CD4-positive, alpha-beta T cell treated with Interleukin-4 for 1 hour (primary cell): ENCODE data around the gene SLC6A4.

ENCODE experiments used
- DNase-seq, 2 donors: peaks; one replicate each; pipeline ENCODE4 v3.0.0-alpha.2; 2020 to 2022

The SLC6A4 gene

DNA sequence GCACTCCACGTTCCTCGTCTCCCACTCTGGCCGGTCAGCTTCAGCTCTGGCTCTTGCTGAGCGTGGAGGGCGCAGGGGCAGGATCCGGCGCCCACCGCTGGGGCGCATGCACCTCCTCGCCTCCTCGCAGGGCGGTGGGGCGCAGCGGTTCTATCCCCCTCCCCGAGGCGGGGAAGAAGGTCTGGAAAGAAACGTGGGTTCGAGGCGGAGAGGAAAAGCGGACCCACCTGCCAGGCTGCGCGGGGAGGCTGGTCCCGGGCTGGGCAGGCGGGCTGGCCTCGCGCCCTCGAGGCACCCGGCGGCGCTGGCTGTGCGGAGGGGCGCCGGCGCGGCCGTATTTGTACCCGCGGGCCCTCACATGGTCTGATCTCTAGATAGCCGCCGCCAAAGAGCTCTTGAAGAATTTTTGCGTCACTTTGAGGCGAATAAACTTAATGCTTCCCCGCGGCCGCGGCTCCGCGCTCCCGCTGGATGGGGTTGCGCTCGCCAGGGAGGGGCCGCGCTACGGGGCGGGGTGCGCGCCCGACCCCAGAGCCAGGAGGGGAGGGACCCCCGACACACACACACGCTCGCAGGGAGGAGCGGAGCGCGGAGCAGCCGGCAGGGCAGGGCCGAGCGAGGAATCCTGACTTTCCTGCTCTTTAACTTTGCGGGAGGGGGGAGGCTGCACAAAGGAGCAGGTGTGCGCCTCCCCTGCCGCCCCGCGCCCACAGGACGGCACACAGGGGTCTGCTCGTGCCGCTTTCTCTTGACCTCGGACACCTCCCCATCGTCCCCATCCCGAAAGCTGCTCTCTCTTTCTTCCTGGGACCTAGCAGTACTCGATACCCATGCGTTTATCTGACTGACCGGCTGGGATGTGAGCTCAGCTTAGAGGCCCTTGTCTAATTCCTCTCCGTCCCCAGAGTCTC is at the start of gene SLC6A4:
Gene SLC6A4 (minus strand): TSS at position 312 of the 911 bp plus-strand sequence. CDS start 13,739 bp downstream, outside the sequence.
- DNase-seq: no peak

DNA sequence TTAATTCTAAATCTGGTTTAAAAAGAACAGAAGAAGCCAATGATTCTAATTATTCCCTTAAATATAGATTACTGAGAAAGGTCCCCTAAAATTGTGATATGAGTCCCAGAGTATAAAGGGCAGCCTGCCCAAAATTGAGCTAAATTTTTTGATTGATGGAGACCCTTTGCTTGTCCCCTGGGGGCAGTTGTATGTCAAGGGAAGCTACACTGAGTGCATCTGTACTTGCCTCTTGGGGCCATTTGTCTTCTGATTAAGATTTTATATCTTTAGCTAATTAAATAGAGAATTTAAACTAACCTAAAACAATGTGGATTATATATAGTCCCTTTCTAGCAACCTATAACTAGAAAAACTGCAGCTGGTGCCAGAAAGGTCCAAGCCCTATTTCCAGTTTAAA is 43.7 kb upstream of the SLC6A4 start:
- DNase-seq: no peak

DNA sequence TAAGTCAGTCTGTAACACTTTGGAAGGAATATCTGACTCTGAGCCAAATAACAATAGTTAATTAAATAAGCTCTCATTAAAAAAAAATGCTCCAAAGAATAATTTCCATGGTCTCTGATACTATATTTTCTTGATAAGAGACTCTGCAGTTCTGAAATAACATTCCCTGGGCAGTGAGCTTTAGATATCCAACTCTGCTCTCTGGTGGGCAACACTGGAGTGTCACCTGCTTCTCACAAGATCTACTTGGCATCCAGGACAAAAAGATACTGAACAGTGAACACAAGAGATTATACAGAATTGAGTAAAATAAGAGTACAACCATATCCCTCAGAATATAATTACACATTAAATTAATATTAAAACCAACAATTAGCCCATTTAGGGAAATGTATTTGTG is 42.5 kb upstream of the SLC6A4 start:
- peak in 1 of 2 donors; percentile 8 for DNase-seq

DNA sequence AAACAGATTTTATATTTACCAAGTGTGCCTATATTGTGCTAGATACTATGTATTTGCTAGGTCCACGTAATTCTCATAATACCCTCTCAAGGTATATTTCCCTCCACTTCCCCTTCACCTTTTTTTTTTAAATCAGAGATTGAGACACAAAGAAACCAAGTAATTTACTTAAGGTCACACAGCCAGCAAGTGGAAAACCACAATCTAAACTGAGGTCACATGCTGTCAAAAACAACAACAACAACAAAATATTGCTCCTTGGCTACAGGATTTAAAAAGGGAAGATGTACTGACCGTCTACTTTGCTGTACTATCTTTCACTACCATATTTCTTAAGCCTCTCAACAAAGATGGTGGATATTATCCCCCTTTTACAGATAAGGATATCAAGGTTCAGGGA is 40.4 kb upstream of the SLC6A4 start:
- no peak for DNase-seq

DNA sequence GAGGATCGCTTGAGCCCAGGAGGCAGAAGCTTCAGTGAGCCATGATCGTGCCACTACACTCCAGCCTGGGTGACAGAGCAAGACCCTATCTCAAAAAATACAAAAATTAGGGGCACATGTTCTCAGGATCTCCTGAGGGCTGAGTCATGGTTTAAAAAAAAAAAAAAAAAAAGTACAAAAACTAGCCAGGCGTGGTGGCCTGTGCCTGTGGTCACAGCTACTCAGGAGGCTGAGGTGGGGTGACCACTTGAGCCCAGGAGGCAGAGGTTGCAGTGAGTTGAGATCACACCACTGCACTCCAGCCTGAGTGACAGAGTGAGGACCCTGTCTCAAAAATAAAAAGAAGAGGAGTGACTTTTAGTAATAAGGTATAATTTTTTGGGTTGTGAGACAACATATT is 39.4 kb upstream of the SLC6A4 start:
- DNase-seq: no peak

DNA sequence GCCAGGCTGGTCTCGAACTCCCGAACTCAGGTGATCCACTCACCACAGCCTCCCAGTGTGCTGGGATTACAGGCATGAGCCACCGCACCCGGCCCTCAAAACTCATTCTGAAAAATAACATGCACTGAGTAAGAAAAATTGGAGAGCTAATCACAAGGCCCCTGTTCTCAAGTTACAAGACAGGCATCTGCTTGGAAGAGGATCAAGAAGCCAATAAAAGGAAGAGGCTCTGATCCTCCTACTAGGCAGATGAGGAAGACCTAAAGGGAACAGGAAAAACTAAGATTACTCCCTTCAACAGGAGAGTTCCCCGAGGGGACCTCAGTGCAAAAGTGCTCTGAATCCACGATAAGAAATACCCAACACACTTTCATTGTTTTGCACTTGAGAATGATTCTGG is 37.9 kb upstream of the SLC6A4 start:
- no peak for DNase-seq

DNA sequence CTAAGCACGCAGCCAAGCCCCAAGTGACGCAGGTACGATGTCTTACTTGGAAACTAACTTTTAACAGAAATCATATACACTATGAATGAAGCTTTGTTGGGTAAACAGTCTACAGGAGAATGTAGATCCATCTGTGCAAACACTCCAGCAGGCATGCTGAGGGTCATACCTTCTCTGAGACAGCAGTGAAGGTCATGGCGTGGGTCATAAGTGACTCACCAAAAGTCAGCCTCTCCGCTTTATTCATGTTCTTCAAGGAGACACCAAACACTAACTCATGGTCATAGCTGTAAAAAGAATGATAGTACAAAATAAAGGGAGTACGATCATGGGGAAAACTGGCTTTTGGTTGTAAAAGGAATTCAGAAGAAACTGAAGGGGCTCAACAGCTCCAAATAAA is 35.6 kb upstream of the SLC6A4 start:
- no peak for DNase-seq

DNA sequence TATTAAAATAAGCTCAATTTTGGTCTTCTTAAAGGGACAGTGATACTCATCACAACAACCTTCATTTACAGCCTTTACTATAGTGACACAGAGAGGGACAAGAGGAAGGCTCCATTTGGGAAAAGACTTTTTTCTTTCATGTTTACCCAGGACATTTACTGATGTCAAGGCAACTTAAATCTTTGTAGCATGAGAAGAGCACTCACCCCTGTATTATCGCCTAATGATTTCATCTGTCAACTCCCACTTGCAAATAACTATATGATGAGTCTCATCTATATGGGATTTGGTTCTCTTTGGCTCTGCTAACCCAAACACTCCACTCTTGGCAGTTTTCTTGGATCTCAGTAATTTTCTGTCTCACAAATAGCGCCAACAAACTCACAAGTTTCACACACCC is 32.1 kb upstream of the SLC6A4 start:
- no peak for DNase-seq

DNA sequence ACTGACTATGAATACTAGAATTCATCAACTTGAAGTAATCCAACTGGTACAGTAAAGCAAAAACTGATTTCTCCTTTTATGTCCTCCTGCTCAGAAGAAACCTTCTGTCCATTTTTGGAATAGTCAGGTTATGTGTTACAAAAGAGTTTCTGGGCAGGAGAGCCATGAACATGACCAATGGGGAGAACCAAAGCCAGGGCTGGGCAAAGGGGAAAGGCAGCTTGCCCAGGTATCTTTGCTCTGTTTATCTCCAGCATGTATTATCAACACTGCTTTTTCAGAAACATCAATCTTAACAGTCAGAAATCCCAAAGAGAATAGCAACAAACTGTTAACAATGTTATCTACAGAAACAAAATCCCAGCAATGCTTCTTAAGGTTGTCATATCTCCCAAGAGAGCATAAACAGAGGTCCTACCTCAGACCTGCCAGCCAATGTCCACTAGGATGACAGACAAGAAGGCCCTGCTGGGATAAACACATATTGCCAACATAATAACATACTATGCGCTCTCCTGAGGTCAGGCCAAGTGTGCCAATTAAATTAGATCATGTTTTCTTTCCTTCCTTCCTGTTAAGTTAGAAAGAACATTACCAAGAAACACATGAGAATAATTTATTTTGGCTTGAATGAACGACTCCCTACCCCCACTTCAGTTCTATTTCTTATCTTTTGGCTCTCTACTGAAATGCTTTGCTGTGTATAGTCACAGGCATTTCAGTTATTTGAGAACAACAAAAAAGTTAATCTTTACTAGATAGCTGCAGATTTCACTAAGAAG is 28.2 kb upstream of the SLC6A4 start:
- no peak for DNase-seq

DNA sequence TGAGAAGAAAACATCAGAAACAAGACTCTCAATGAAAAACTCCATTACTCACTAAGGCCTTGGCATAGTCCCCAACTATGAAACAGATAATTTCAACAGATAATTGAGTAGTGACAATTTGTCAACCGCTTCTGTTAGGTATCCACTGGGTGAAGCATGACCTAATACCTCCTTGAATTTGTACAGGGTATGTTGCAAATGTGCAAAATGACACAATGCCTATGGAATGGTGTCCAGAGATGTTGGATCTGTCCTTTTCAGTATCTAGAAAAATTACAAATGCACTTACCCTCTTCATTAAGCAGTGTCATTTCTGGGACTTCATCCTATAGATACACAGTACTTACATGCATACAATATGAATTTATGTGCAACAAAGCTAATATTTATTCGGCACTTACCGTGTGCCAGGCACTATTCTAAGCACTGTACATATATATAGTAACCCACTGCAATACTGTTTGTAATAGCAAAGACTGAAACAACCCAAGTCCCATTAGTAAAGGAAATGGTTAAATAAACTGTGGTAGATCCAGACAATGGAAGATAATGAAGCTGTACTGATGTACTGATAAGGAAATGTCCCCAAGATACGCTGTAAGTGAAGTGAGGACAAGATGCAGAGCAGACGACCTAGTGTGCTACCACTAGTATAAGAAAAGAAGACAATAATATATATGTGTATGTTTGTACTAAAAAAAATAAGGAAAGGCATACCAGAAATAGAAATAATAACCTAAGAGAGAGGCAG is 21.4 kb upstream of the SLC6A4 start:
- DNase-seq: no peak

DNA sequence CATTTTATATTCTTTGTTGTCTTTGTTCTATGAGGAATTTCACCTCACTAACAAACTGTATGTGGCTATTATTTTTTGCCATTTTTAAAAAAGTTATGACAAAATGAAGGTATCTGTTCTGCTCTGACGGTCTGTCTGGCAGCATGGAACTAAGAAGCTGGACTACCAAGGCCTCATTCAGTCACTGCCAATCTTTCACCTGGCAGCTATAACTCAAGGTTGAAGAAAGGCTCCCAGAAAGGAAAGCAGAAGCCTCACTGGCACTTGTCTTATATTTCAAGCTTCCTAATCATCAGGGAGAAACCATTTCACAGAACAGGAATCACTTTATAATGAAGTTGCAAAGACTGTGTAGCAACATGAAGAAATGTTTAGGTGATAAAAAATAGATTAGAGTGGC is 18.7 kb upstream of the SLC6A4 start:
- DNase-seq: no peak

DNA sequence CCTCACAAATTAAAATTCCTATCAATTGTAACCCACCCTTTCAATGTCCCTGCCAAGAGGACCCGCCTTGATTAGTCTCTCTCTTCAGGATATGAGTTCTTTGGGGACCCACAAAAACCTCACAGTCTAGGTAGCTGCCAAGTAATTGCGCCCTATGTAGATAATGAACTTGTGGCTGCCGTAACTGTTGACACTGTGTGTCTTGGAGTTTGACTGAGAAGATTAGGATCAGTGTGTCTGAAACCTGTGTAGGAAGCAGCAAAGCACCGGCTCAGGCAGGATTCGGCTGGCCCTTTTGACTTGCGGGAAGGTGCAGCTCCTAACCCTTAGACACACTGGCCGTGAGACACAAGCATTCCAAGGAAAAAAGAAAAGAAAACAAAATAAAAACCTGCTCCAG is 17.8 kb upstream of the SLC6A4 start:
- DNase-seq: no peak

DNA sequence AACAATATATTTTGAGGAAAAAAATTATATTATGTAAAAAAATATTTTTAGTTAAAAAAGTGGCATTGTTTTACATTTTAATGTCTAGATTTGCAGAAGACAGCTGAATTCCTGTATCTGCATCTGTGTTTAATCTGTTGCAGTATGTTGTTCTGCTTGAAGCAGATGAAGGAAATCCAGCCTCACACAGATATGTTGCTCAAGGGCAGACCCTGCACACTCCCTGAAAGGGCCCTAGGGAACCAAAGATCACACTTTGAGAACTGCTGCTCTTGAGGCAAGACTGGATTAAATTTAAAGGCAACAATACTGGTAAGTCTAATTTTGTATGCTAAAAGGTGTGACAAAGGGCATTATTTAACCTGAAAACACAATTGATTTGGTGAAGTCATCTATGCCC is 16.4 kb upstream of the SLC6A4 start:
- no peak for DNase-seq

DNA sequence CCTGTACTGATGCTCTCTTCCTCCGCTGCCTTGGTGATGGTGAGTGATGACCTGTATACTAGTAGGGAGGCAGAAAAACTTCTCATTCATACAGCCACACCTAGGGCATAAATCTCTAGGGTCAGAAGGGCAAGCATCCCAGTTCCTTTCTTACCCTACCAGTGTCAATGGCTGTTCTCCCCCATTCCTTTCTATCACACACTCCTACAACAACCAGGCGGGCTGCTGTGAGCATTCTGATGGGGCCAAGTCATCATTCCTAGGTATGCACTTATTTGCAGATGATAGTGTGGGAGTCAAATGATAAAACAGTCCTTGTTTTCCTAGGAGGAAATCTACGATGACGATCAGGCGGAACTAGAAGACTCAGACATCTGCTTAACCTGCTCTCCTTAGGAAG is 14.0 kb upstream of the SLC6A4 start:
- DNase-seq: no peak

DNA sequence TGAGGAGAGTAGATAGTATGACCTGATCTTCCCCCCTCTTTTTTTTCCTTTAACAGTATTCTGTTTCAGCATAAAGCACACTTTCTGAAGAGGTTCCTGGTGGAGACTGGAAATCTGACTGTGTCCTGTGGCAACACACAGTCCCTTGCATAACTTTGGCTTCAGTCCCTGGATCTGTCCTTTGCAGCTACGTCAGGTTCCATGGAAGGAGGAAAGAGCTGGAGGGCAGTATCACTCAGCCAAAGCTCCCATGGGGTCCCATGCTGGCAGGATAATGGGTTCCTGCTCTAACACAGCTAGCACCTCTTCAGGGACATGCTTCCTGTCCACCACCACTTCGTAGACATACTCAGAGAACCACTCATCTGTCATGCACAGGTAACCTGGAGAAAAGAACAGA is 13.3 kb upstream of the SLC6A4 start:
- no peak for DNase-seq

DNA sequence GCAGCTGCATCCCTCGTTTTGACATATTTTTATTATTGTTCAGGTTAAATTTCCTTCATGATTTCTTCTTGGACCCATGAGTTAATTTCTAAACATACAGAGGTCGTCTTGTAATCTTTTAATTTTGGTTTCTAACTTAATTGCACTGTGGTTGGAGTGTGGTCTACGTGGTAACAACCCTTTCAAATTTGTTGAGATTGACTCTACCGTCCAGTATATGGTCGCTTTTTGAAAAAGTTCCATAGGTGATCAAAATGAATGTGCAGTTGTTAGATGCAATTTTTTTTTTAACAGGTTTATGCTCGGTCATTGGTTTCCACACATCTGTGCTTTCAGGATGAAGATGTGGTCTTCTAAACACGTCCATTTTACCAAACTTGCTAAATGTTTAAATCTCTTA is 11.0 kb upstream of the SLC6A4 start:
- DNase-seq: no peak

DNA sequence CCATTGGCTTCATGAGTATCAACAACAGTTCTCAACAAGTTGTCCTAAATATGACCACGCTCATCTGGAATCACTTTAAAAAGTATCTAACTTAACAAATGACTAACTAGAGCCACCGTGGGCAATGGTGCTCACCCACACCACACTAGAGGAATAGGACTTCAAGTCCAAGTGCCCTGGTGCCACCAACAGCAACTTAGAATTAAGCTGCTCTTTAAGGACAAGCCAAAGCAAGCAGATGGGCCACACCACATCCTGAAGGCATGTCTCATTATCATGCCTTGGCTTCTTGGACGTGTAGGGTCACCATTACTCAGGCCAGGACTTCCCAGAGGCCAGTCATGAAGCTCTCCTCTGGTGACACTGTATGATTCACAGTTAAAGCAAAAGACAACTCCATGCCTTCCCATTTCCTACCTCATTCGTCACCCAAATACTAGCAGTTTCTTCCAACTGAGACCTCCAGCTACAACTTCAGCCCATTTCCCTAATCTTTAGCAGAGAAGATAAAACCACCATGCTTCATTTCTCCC is 9.4 kb upstream of the SLC6A4 start:
- no peak for DNase-seq

DNA sequence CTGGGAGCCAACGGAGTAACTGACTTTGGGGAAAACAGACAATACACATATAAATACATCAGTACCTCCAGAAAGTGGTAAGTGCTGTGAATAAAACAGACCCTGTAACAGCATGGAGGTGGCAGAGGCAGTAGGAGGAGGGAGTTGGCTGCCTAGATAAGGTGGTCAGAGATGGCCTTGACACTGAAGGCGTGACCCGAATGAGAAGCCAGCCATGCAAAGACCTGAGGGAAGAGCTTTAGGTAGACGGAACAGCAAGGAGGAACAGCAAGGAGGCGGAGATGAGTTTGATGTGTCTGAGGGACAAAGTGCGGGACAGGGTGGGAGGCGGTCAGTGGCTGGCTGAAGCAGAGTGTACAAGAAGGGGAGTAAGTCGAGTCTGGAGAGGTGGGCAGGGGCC is 8.1 kb upstream of the SLC6A4 start:
- no peak for DNase-seq

DNA sequence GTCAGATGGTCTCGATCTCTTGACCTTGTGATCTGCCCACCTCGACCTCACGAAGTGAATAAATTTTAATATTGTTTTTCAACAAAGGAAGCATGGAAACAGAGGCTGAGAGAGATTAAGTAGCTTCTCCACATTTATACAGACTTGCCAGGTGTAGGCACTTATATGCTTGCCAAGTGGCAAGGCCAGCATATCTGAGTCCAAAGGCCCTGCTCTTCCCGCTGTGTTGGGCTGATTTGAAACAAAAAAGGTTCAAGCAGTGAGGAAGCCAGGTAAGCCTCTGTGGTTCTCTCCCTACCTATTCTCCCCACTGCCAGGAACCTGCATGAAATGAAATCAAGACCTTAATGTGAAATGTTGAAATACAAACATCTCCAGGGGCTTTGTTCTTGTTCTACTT is 7.5 kb upstream of the SLC6A4 start:
- no peak for DNase-seq

DNA sequence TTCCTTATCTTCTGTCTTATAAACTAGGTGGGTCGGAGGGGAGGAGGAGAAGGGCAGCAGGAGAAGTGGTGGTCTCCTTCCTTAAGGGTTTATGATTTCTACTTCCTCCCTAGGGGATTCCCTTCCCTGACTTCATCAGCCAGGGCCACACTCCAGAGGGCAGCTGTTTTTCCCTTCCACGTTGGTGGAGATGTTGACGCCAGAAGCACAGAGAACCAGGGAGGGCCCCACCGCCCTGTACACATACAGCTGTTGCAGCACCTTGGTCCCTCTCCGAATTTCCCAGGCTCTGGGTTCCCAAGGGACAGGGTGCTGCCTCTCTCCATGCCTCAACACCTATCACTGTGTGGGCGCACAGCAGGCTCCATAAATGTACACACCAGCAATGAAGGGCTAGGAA is 5.6 kb upstream of the SLC6A4 start:
- DNase-seq: no peak

DNA sequence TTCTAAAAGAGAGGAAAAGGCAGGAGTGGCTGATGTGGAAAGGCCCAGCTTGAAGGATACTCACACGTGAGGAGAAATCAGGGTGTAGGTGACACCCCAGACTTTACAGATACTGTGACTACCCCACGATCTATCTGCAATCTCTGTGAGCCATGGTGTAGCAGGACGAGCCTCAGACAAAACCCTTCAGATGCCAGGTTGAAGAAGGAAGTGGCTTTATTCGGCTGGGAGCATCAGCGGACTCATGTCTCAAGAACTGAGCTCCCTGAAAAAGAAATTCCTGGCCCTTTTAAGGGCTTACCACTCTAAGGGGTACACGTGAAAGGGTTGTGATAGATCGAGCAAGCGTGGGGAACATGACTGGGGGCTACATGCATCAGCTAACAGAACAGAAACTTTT is 4.7 kb upstream of the SLC6A4 start:
- no peak for DNase-seq

DNA sequence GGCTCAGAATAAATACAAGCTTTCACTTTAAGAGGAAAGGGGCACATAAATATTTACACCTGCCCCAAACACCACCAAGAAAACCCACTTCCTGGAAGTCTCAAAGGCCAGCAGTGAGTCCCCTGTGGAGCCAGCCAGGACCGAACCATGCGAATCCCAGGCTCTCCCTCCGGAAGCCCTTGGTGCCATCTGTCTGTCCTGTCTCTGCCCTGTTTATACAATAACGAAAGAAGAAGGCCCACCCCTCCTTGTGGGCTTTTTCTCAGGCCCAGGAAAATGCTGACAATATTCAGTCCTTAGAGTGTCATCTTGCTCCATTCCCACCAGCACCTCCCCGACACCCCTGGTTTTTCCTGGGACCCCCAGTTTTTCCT is 3.6 kb upstream of the SLC6A4 start:
- no peak for DNase-seq

DNA sequence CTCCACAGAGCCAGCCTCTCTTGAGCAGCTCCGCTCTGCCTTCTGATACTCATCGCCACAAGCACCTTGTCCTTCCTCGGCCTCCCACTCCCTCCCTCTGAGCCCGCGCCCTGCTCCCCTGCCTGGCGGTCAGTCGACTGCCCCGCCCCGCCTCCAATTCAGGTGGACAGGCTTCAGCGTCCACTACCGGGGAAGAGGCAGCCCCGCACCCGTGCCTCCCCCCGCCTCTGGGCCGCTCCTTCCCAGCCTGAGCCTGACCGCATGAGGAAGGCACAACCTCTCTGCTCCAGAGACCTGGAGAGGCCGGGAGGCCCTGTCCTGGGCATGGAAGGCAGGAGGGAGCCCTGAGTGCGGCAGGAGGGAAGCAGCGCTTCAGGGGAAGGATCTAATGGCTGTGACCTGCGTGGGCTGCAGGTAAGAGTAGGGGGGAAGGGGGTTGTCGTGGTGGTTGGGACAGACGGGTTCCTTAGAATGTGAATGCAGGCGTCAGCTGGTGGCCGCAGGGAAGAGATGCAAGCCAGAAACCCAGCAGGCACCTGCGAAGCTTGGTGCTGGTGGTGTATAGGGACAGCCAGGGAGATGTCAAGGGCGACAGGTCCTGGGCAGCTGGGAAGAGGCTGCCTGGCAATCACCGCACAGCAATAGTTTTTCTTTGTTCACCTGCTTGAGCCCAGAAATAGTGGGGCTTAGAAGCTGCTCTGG is 3.0 kb upstream of the SLC6A4 start:
- DNase-seq: no peak
